ENCODE data around the gene RELA. TPM values are rescaled to one million over a fixed set of nuclear protein-coding genes. Genes with fewer than 3 reads are reported as not detected.

RELA gene
- total and polyA plus RNA-seq, 2 experiments from 2014 or later: 38.4 to 67.8 TPM

GRCh38 chr11:65606876-65607613, 55.7 kb downstream of the RELA start:
- H3K9ac ChIP-seq: peak overlapping the region; percentile 54
- H3K9me2 ChIP-seq (ENCODE audit: insufficient read depth): no peaks in the 10 kb centered on the region
- no peaks in the 10 kb centered on the region for H3K27me3 ChIP-seq (replicated peaks; ENCODE audit: insufficient read depth)
- peaks cover 11% of the 10 kb centered on the region; the same call in 1 of the 2 replicates for H3K36me3 ChIP-seq (ENCODE audit: low read depth)
- peak overlapping the region; percentile 60 for H3K4me2 ChIP-seq (ENCODE audit: unreplicated experiment)
- DNase-seq: peak; percentile 98
- TF ChIP-seq EZH2phosphoT487 (IDR thresholded peaks at IDR 0.05; ENCODE audit: insufficient read depth, low read depth) (no peak), EZH2 (IDR thresholded peaks at IDR 0.05; ENCODE audit: insufficient read depth, poor library complexity, severe bottlenecking) (no peak)
- H2AFZ ChIP-seq: no peak overlapping the region
- H3K27ac ChIP-seq: peak overlapping the region; percentile 35
- in situ Hi-C loops (cut with MboI): no loop called here
- peak overlapping the region; percentile 53 for H3K4me3 ChIP-seq
- peaks cover 15% of the 10 kb centered on the region; the same call in 1 of the 2 replicates for H3K4me1 ChIP-seq (ENCODE audit: insufficient read depth)
- H3F3A ChIP-seq (ENCODE audit: insufficient read depth): peaks cover 5% of the 10 kb centered on the region; the same call in 1 of the 2 replicates
- 3 to 6% methylated on average over 56 to 61 of the region's 67 CpGs for WGBS, 2 experiments (ENCODE audit: low coverage in 1 of 2, low lambda C conversion rate in 2 of 2, missing lambda C conversion rate in 2 of 2)
- peaks cover 35% of the 10 kb centered on the region for H3K79me2 ChIP-seq (ENCODE audit: insufficient read depth)
- H3K9me3 ChIP-seq (ENCODE audit: low read depth): no peaks in the 10 kb centered on the region
- H4K20me1 ChIP-seq (ENCODE audit: insufficient read depth): no peaks in the 10 kb centered on the region; the same call in 1 of the 2 replicates

GRCh38 chr11:65604258-65604657, 58.5 kb downstream of the RELA start:
- WGBS, 2 experiments (ENCODE audit: low coverage in 1 of 2, low lambda C conversion rate in 2 of 2, missing lambda C conversion rate in 2 of 2): 100% methylated on average over 1 of the region's 1 CpG
- Histone ChIP-seq H3K27me3 (replicated peaks; ENCODE audit: insufficient read depth) (no peaks in the 10 kb centered on the region), H4K20me1 (ENCODE audit: insufficient read depth) (no peaks in the 10 kb centered on the region; the same call in 1 of the 2 replicates), H3K9ac (no peak overlapping the region), H3K79me2 (ENCODE audit: insufficient read depth) (peaks cover 12% of the 10 kb centered on the region), H3F3A (ENCODE audit: insufficient read depth) (no peaks in the 10 kb centered on the region), H3K9me2 (ENCODE audit: insufficient read depth) (no peaks in the 10 kb centered on the region), H3K4me3 (no peak overlapping the region), H3K36me3 (ENCODE audit: low read depth) (peaks cover 11% of the 10 kb centered on the region; the same call in 1 of the 2 replicates), H3K9me3 (ENCODE audit: low read depth) (no peaks in the 10 kb centered on the region), H3K4me2 (ENCODE audit: unreplicated experiment) (no peak overlapping the region), H3K27ac (no peak overlapping the region), H2AFZ (no peak overlapping the region), H3K4me1 (ENCODE audit: insufficient read depth) (peaks cover 3% of the 10 kb centered on the region; the same call in 1 of the 2 replicates)
- TF ChIP-seq EZH2phosphoT487 (IDR thresholded peaks at IDR 0.05; ENCODE audit: insufficient read depth, low read depth) (no peak), EZH2 (IDR thresholded peaks at IDR 0.05; ENCODE audit: insufficient read depth, poor library complexity, severe bottlenecking) (no peak)
- in situ Hi-C loops (cut with MboI): no loop called here
- no peak for DNase-seq

Small RNAs within 50 kb of the gene (microRNA-seq; reads per million reads assigned to microRNA genes)
- gene MIR4489 (ENCODE audit: borderline number of aligned reads) (not detected), gene MIR4690 (ENCODE audit: borderline number of aligned reads) (not detected)

Small RNAs within 50 kb of the gene (small RNA-seq; reads per million reads assigned to genes)
- not detected for gene MIR4489 (ENCODE audit: low read depth, low replicate concordance)
- gene MIR4690 (ENCODE audit: low read depth, low replicate concordance): not detected
- not detected for gene RN7SL309P (ENCODE audit: low read depth, low replicate concordance)

Other genes starting within 250 kb of the RELA start
- gene NEAT1, start 240.1 kb downstream of the RELA start, total RNA-seq (2014; rRNA removed; shearing (Covaris generic)): 74.3 and 143 TPM in 2 replicates
- gene NEAT1, start 240.1 kb downstream of the RELA start, polyA plus RNA-seq (2016; fragmentation: Nextera tagmentation; extraction: Ambion mirVana): 36.2 and 50.7 TPM in 2 replicates
- gene MALAT1, start 163.9 kb downstream of the RELA start, total RNA-seq (2014; rRNA removed; shearing (Covaris generic)): 2,638 and 3,272 TPM in 2 replicates
- 7,376 and 13,207 TPM in 2 replicates for gene MALAT1, start 163.9 kb downstream of the RELA start, polyA plus RNA-seq (2016; fragmentation: Nextera tagmentation; extraction: Ambion mirVana)
- 115 and 133 TPM in 2 replicates for gene SCYL1, start 137.8 kb downstream of the RELA start, total RNA-seq (2014; rRNA removed; shearing (Covaris generic))
- 90.7 and 98.6 TPM in 2 replicates for gene SCYL1, start 137.8 kb downstream of the RELA start, polyA plus RNA-seq (2016; fragmentation: Nextera tagmentation; extraction: Ambion mirVana)
- 98.4 and 112 TPM in 2 replicates for gene LTBP3, start 104.6 kb downstream of the RELA start, total RNA-seq (2014; rRNA removed; shearing (Covaris generic))
- gene LTBP3, start 104.6 kb downstream of the RELA start, polyA plus RNA-seq (2016; fragmentation: Nextera tagmentation; extraction: Ambion mirVana): 36.5 and 39.6 TPM in 2 replicates
- 41.9 and 54.5 TPM in 2 replicates for gene ZNRD2, start 92.4 kb downstream of the RELA start, total RNA-seq (2014; rRNA removed; shearing (Covaris generic))
- gene ZNRD2, start 92.4 kb downstream of the RELA start, polyA plus RNA-seq (2016; fragmentation: Nextera tagmentation; extraction: Ambion mirVana): 69.3 and 74.9 TPM in 2 replicates
- 41.2 and 67.0 TPM in 2 replicates for gene FAM89B, start 90.4 kb downstream of the RELA start, total RNA-seq (2014; rRNA removed; shearing (Covaris generic))
- gene FAM89B, start 90.4 kb downstream of the RELA start, polyA plus RNA-seq (2016; fragmentation: Nextera tagmentation; extraction: Ambion mirVana): 73.1 and 76.3 TPM in 2 replicates
- 85.5 and 88.5 TPM in 2 replicates for gene EHBP1L1, start 86.9 kb downstream of the RELA start, total RNA-seq (2014; rRNA removed; shearing (Covaris generic))
- gene EHBP1L1, start 86.9 kb downstream of the RELA start, polyA plus RNA-seq (2016; fragmentation: Nextera tagmentation; extraction: Ambion mirVana): 11.5 and 12.6 TPM in 2 replicates
- not detected in 2 replicates for gene KCNK7, start 67.1 kb downstream of the RELA start, total RNA-seq (2014; rRNA removed; shearing (Covaris generic))
- gene KCNK7, start 67.1 kb downstream of the RELA start, polyA plus RNA-seq (2016; fragmentation: Nextera tagmentation; extraction: Ambion mirVana): not detected in 2 replicates
- 17.6 and 24.7 TPM in 2 replicates for gene MAP3K11, start 48.7 kb downstream of the RELA start, total RNA-seq (2014; rRNA removed; shearing (Covaris generic))
- gene MAP3K11, start 48.7 kb downstream of the RELA start, polyA plus RNA-seq (2016; fragmentation: Nextera tagmentation; extraction: Ambion mirVana): 9.5 and 10.6 TPM in 2 replicates
- 23.5 and 30.2 TPM in 2 replicates for gene PCNX3, start 47.1 kb downstream of the RELA start, total RNA-seq (2014; rRNA removed; shearing (Covaris generic))
- gene PCNX3, start 47.1 kb downstream of the RELA start, polyA plus RNA-seq (2016; fragmentation: Nextera tagmentation; extraction: Ambion mirVana): 8.1 and 8.6 TPM in 2 replicates
- gene SIPA1, start 24.8 kb downstream of the RELA start, total RNA-seq (2014; rRNA removed; shearing (Covaris generic)): 15.9 and 16.6 TPM in 2 replicates
- gene SIPA1, start 24.8 kb downstream of the RELA start, polyA plus RNA-seq (2016; fragmentation: Nextera tagmentation; extraction: Ambion mirVana): 10.8 and 13.0 TPM in 2 replicates
- 36.6 and 47.4 TPM in 2 replicates for gene KAT5, start 49.3 kb upstream of the RELA start, total RNA-seq (2014; rRNA removed; shearing (Covaris generic))
- 28.8 and 29.5 TPM in 2 replicates for gene KAT5, start 49.3 kb upstream of the RELA start, polyA plus RNA-seq (2016; fragmentation: Nextera tagmentation; extraction: Ambion mirVana)
- 45.7 and 56.1 TPM in 2 replicates for gene RNASEH2C, start 57.9 kb upstream of the RELA start, total RNA-seq (2014; rRNA removed; shearing (Covaris generic))
- 115 and 117 TPM in 2 replicates for gene RNASEH2C, start 57.9 kb upstream of the RELA start, polyA plus RNA-seq (2016; fragmentation: Nextera tagmentation; extraction: Ambion mirVana)
- gene AP5B1, start 118.1 kb upstream of the RELA start, total RNA-seq (2014; rRNA removed; shearing (Covaris generic)): 14.8 and 16.4 TPM in 2 replicates
- gene AP5B1, start 118.1 kb upstream of the RELA start, polyA plus RNA-seq (2016; fragmentation: Nextera tagmentation; extraction: Ambion mirVana): 4.4 and 4.9 TPM in 2 replicates
- not detected in 2 replicates for gene OVOL1, start 124.1 kb upstream of the RELA start, total RNA-seq (2014; rRNA removed; shearing (Covaris generic))
- not detected in 2 replicates for gene OVOL1, start 124.1 kb upstream of the RELA start, polyA plus RNA-seq (2016; fragmentation: Nextera tagmentation; extraction: Ambion mirVana)
- not detected in 2 replicates for gene SNX32, start 171.0 kb upstream of the RELA start, total RNA-seq (2014; rRNA removed; shearing (Covaris generic))
- 0.51 and 0.98 TPM in 2 replicates for gene SNX32, start 171.0 kb upstream of the RELA start, polyA plus RNA-seq (2016; fragmentation: Nextera tagmentation; extraction: Ambion mirVana)
- gene CFL1, start 195.3 kb upstream of the RELA start, total RNA-seq (2014; rRNA removed; shearing (Covaris generic)): 1,045 and 1,312 TPM in 2 replicates
- 2,650 and 2,758 TPM in 2 replicates for gene CFL1, start 195.3 kb upstream of the RELA start, polyA plus RNA-seq (2016; fragmentation: Nextera tagmentation; extraction: Ambion mirVana)
- gene MUS81, start 197.5 kb upstream of the RELA start, total RNA-seq (2014; rRNA removed; shearing (Covaris generic)): 49.6 and 56.0 TPM in 2 replicates
- 39.4 and 42.0 TPM in 2 replicates for gene MUS81, start 197.5 kb upstream of the RELA start, polyA plus RNA-seq (2016; fragmentation: Nextera tagmentation; extraction: Ambion mirVana)
- 308 and 328 TPM in 2 replicates for gene EFEMP2, start 209.9 kb upstream of the RELA start, total RNA-seq (2014; rRNA removed; shearing (Covaris generic))
- 520 and 545 TPM in 2 replicates for gene EFEMP2, start 209.9 kb upstream of the RELA start, polyA plus RNA-seq (2016; fragmentation: Nextera tagmentation; extraction: Ambion mirVana)
- 1.1 TPM in 1 of 2 replicates, not detected in the other for gene CTSW, start 216.9 kb upstream of the RELA start, total RNA-seq (2014; rRNA removed; shearing (Covaris generic))
- 0.23 and 0.51 TPM in 2 replicates for gene CTSW, start 216.9 kb upstream of the RELA start, polyA plus RNA-seq (2016; fragmentation: Nextera tagmentation; extraction: Ambion mirVana)
- 201 and 220 TPM in 2 replicates for gene FIBP, start 225.6 kb upstream of the RELA start, total RNA-seq (2014; rRNA removed; shearing (Covaris generic))
- 200 and 203 TPM in 2 replicates for gene FIBP, start 225.6 kb upstream of the RELA start, polyA plus RNA-seq (2016; fragmentation: Nextera tagmentation; extraction: Ambion mirVana)
- 95.1 and 143 TPM in 2 replicates for gene CCDC85B, start 227.8 kb upstream of the RELA start, total RNA-seq (2014; rRNA removed; shearing (Covaris generic))
- gene CCDC85B, start 227.8 kb upstream of the RELA start, polyA plus RNA-seq (2016; fragmentation: Nextera tagmentation; extraction: Ambion mirVana): 116 and 118 TPM in 2 replicates
- gene FOSL1, start 237.5 kb upstream of the RELA start, total RNA-seq (2014; rRNA removed; shearing (Covaris generic)): 80.6 and 88.9 TPM in 2 replicates
- gene FOSL1, start 237.5 kb upstream of the RELA start, polyA plus RNA-seq (2016; fragmentation: Nextera tagmentation; extraction: Ambion mirVana): 104 and 105 TPM in 2 replicates

All from GM23248 (cell line).